H1 (cell line): ENCODE results near the gene RPL7A. TPM values are rescaled to one million over a fixed set of nuclear protein-coding genes. Genes with fewer than 3 reads are reported as not detected.

Source experiments
- CTCF ChIA-PET: fragments of 300-600 bp; sonication (Branson Sonifier 250); formaldehyde crosslinking; loops from one replicate; lab custom pipeline; 2021; ENCODE audit not compliant: partially characterized antibody; lab: Charles Lee
- POLR2A ChIA-PET: fragments of 300-600 bp; sonication (Branson Sonifier 250); formaldehyde crosslinking; loops from one replicate; lab custom pipeline; 2021; ENCODE audit warnings: inconsistent platforms; ENCODE audit not compliant: partially characterized antibody; lab: Charles Lee
- DNase-seq, 2 experiments: peaks; one replicate each; pipeline versions ENCODE4 v3.0.0 to v3.0.0-alpha.2; 2010 to 2022; ENCODE audit warnings: low spot score in 2 of 2, low read depth in 1 of 2, mixed read lengths in 1 of 2
- FAIRE-seq: peaks from 2 replicates; lab custom pipeline; 2011; peaks lifted over from hg19 to GRCh38; lab: Jason Lieb, UNC
- H2AFZ ChIP-seq: 2 replicates; pipeline ENCODE4 v1.8.1; 2012; ENCODE audit warnings: low read length, inconsistent platforms
- H2AK5ac ChIP-seq: 2 replicates; pipeline ENCODE4 v1.6.1; 2013; ENCODE audit warnings: low read depth, low read length
- H2BK120ac ChIP-seq: replicated peaks from 2 replicates; pipeline ENCODE3; 2013; ENCODE audit warnings: low read depth, low read length, inconsistent platforms
- H2BK12ac ChIP-seq: 2 replicates; pipeline ENCODE4 v1.6.1; 2013; ENCODE audit warnings: low read depth, low read length
- H2BK15ac ChIP-seq: 2 replicates; pipeline ENCODE4 v1.6.1; 2013; ENCODE audit warnings: low read length
- H2BK20ac ChIP-seq: 2 replicates; pipeline ENCODE4 v1.6.1; 2013; ENCODE audit warnings: low read length
- H2BK5ac ChIP-seq: 2 replicates; pipeline ENCODE4 v1.6.1; 2013; ENCODE audit warnings: low read depth, low read length
- H3K14ac ChIP-seq: 2 replicates; pipeline ENCODE4 v1.6.1; 2013; ENCODE audit warnings: inconsistent platforms; ENCODE audit not compliant: insufficient read length
- H3K18ac ChIP-seq: 2 replicates; pipeline ENCODE4 v1.6.1; 2013; ENCODE audit warnings: low read length; ENCODE audit errors: extremely low read depth
- H3K23ac ChIP-seq: 2 replicates; pipeline ENCODE4 v1.6.1; 2013; ENCODE audit warnings: inconsistent platforms; ENCODE audit not compliant: insufficient read length
- H3K23me2 ChIP-seq: 2 replicates; pipeline ENCODE4 v1.6.1; 2013; ENCODE audit warnings: low read depth, low read length
- H3K27ac ChIP-seq: 2 replicates; pipeline ENCODE4 v1.6.1; 2011; ENCODE audit warnings: low read depth, low read length, inconsistent platforms
- H3K27me3 ChIP-seq, 4 experiments: replicated peaks in 1 of 4; 1 replicate in 1 of 4; 2 replicates in 3 of 4; pipeline versions ENCODE4 v1.6.1 to v1.8.1; 2011 to 2013; ENCODE audit warnings: low read length in 3 of 4, mild to moderate bottlenecking in 3 of 4, inconsistent platforms in 2 of 4, mixed read lengths in 2 of 4, moderate library complexity in 1 of 4; ENCODE audit not compliant: control insufficient read depth in 3 of 4, insufficient read depth in 3 of 4; ENCODE audit errors: extremely low read depth in 1 of 4
- H3K36me3 ChIP-seq, 4 experiments: 2 replicates each; pipeline versions ENCODE4 v1.6.1 to v1.8.1; 2011 to 2013; ENCODE audit warnings: mild to moderate bottlenecking in 4 of 4, low read length in 3 of 4, moderate library complexity in 2 of 4, control low read depth in 1 of 4, inconsistent platforms in 1 of 4; ENCODE audit not compliant: insufficient read depth in 4 of 4, control insufficient read depth in 2 of 4
- H3K4ac ChIP-seq: replicated peaks from 2 replicates; pipeline ENCODE3; 2013; ENCODE audit warnings: low read length, low read depth, mixed read lengths, inconsistent platforms; ENCODE audit not compliant: insufficient read length
- H3K4me1 ChIP-seq, 4 experiments: replicated peaks in 1 of 4; 1 replicate in 1 of 4; 2 replicates in 3 of 4; pipeline versions ENCODE4 v1.6.1 to v1.8.1; 2011 to 2013; ENCODE audit warnings: low read length in 3 of 4, inconsistent platforms in 2 of 4, mixed read lengths in 1 of 4; ENCODE audit not compliant: insufficient read depth in 4 of 4, control insufficient read depth in 3 of 4
- H3K4me2 ChIP-seq, 2 experiments: 2 replicates each; pipeline versions ENCODE4 v1.6.1 to v1.8.1; 2011 to 2013; ENCODE audit warnings: low read depth in 2 of 2, low read length in 2 of 2, control low read depth in 1 of 2, inconsistent platforms in 1 of 2, mild to moderate bottlenecking in 1 of 2; ENCODE audit not compliant: insufficient read depth in 1 of 2
- H3K4me3 ChIP-seq, 4 experiments: fragments of 200-600, 300-600 bp in 1 of 4; sonication (generic), shearing (Covaris generic), sonication (Bioruptor Twin) in 1 of 4; 2 replicates each; pipeline versions ENCODE4 v1.5.1 to v1.8.1; 2011 to 2016; ENCODE audit warnings: low read length in 4 of 4, low read depth in 3 of 4, control low read depth in 2 of 4, inconsistent platforms in 2 of 4, mild to moderate bottlenecking in 2 of 4, mixed read lengths in 1 of 4, moderate library complexity in 1 of 4; ENCODE audit not compliant: insufficient read depth in 2 of 4; ENCODE audit errors: extremely low read depth in 1 of 4
- H3K56ac ChIP-seq: replicated peaks from 2 replicates; pipeline ENCODE3; 2013; ENCODE audit warnings: low read depth, mild to moderate bottlenecking, mixed read lengths, low read length, inconsistent platforms; ENCODE audit not compliant: insufficient read length
- H3K79me1 ChIP-seq: 2 replicates; pipeline ENCODE4 v1.6.1; 2013; ENCODE audit warnings: low read depth, low read length, control low read depth
- H3K79me2 ChIP-seq, 2 experiments: 2 replicates each; pipeline versions ENCODE4 v1.6.1 to v1.8.1; 2012 to 2013; ENCODE audit warnings: low read length in 2 of 2, mild to moderate bottlenecking in 2 of 2, inconsistent platforms in 1 of 2; ENCODE audit not compliant: insufficient read depth in 2 of 2, control insufficient read depth in 1 of 2
- H3K9ac ChIP-seq, 4 experiments: replicated peaks in 1 of 4; 1 replicate in 1 of 4; 2 replicates in 3 of 4; pipeline versions ENCODE4 v1.6.1 to v1.8.1; 2011 to 2013; ENCODE audit warnings: low read depth in 3 of 4, low read length in 3 of 4, control low read depth in 2 of 4, mild to moderate bottlenecking in 2 of 4, moderate library complexity in 2 of 4, inconsistent platforms in 1 of 4; ENCODE audit errors: extremely low read depth in 1 of 4
- H3K9me3 ChIP-seq, 2 experiments: 2 replicates each; pipeline versions ENCODE4 v1.6.1 to v1.8.1; 2012 to 2013; ENCODE audit warnings: mild to moderate bottlenecking in 2 of 2, moderate library complexity in 2 of 2, control low read depth in 1 of 2, inconsistent platforms in 1 of 2, low read depth in 1 of 2, low read length in 1 of 2, mixed read lengths in 1 of 2; ENCODE audit not compliant: insufficient read depth in 2 of 2
- H4K20me1 ChIP-seq, 2 experiments: replicated peaks in 1 of 2; 2 replicates each; pipeline versions ENCODE3 to v1.8.1; 2011 to 2013; ENCODE audit warnings: inconsistent platforms in 2 of 2, low read length in 2 of 2, mild to moderate bottlenecking in 1 of 2; ENCODE audit not compliant: insufficient read depth in 2 of 2, control insufficient read depth in 1 of 2
- H4K5ac ChIP-seq: 2 replicates; pipeline ENCODE4 v1.6.1; 2013; ENCODE audit warnings: low read length, low read depth, mixed read lengths, inconsistent platforms; ENCODE audit not compliant: insufficient read length
- H4K8ac ChIP-seq: 2 replicates; pipeline ENCODE4 v1.8.0; 2013; ENCODE audit warnings: mild to moderate bottlenecking, moderate library complexity, low read length, inconsistent platforms; ENCODE audit not compliant: insufficient read depth; ENCODE audit errors: extremely low read depth
- H4K91ac ChIP-seq: replicated peaks from 2 replicates; pipeline ENCODE3; 2013; ENCODE audit warnings: low read length, mixed read lengths, inconsistent platforms; ENCODE audit not compliant: insufficient read length
- BACH1 ChIP-seq: IDR thresholded peaks from 2 replicates; pipeline ENCODE4 v1.6.1; 2012; ENCODE audit warnings: low read length, improper control_type of control experiment
- BCL11A ChIP-seq, 2 experiments: IDR thresholded peaks; one replicate each; pipeline ENCODE4 v1.6.1; 2011; ENCODE audit warnings: low read depth in 2 of 2, low read length in 2 of 2, mild to moderate bottlenecking in 2 of 2
- BRCA1 ChIP-seq: IDR thresholded peaks from 2 replicates; pipeline ENCODE4 v1.6.1; 2012; ENCODE audit warnings: low read depth, low read length, improper control_type of control experiment
- CEBPB ChIP-seq: IDR thresholded peaks from 2 replicates; pipeline ENCODE4 v1.6.1; 2012; ENCODE audit warnings: low read depth, low read length
- CTBP2 ChIP-seq: IDR thresholded peaks from 2 replicates; pipeline ENCODE4 v1.7.0; 2011; ENCODE audit warnings: borderline replicate concordance, mild to moderate bottlenecking, moderate library complexity, mixed read lengths, low read length; ENCODE audit not compliant: insufficient read depth, insufficient read length
- EZH2 ChIP-seq: fragments of 200-600 bp; sonication (generic); IDR thresholded peaks from 2 replicates; pipeline ENCODE4 v1.7.1; 2012; ENCODE audit warnings: low read depth, mild to moderate bottlenecking, moderate library complexity, low read length, inconsistent platforms; ENCODE audit not compliant: severe bottlenecking
- GABPA ChIP-seq: IDR thresholded peaks from 2 replicates; pipeline ENCODE4 v1.6.1; 2011; ENCODE audit warnings: mild to moderate bottlenecking, low read length, moderate library complexity, borderline replicate concordance; ENCODE audit not compliant: insufficient read depth
- KDM5A ChIP-seq: fragments of 200-600 bp; IDR thresholded peaks from 2 replicates; pipeline ENCODE4 v1.7.1; 2012; ENCODE audit warnings: mild to moderate bottlenecking, low read length, inconsistent platforms, mixed read lengths
- NRF1 ChIP-seq: IDR thresholded peaks from 2 replicates; pipeline ENCODE4 v1.6.1; 2011; ENCODE audit warnings: mild to moderate bottlenecking, low read depth, low read length, improper control_type of control experiment
- RAD21 ChIP-seq, 2 experiments: IDR thresholded peaks in 1 of 2; conservative IDR thresholded peaks in 1 of 2; 2 replicates each; pipeline ENCODE4 v1.6.1; 2011; ENCODE audit warnings: low read depth in 2 of 2, low read length in 2 of 2, improper control_type of control experiment in 1 of 2, inconsistent platforms in 1 of 2, mild to moderate bottlenecking in 1 of 2, moderate library complexity in 1 of 2
- SIX5 ChIP-seq: IDR thresholded peaks from 2 replicates; pipeline ENCODE4 v1.6.1; 2011; ENCODE audit warnings: mild to moderate bottlenecking, low read depth, low read length
- SP1 ChIP-seq: IDR thresholded peaks from 2 replicates; pipeline ENCODE4 v1.6.1; 2011; ENCODE audit warnings: low read depth, low read length
- TAF1 ChIP-seq: IDR thresholded peaks from 2 replicates; pipeline ENCODE4 v1.6.1; 2011; ENCODE audit warnings: mild to moderate bottlenecking, low read depth, low read length
- TAF7 ChIP-seq: optimal IDR thresholded peaks from 2 replicates; pipeline ENCODE3; 2011; ENCODE audit warnings: low read depth, mild to moderate bottlenecking, inconsistent platforms, low read length, moderate library complexity, borderline replicate concordance
- YY1 ChIP-seq: IDR thresholded peaks from 2 replicates; pipeline ENCODE4 v1.6.1; 2011; ENCODE audit warnings: low read depth, mild to moderate bottlenecking, low read length
- WGBS, 2 experiments: shearing (Covaris generic) in 1 of 2; methylation state at CpG; one replicate each; pipeline versions ENCODE4 v1.1.6 to v1.1.7; 2013 to 2015; ENCODE audit warnings: low lambda C conversion rate in 2 of 2, mixed read lengths in 2 of 2, inconsistent platforms in 1 of 2, low coverage in 1 of 2, missing lambda C conversion rate in 1 of 2; ENCODE audit not compliant: insufficient replicate concordance in 2 of 2, insufficient coverage in 1 of 2, insufficient read length in 1 of 2; ENCODE audit errors: extremely low coverage in 1 of 2, missing lambda C conversion rate in 1 of 2; 5-methylcytosine and 5-hydroxymethylcytosine counted together
- polyA plus RNA-seq, 7 experiments: library from polyadenylated mRNA; depleted of rRNA in 3 of 7; stranded (reverse) in 5 of 7; unstranded in 2 of 7; fragments of >200 nt in 5 of 7; fragments of 200-250 nt in 2 of 7; gene quantifications; 1 replicate in 5 of 7; 2 replicates in 1 of 7; 4 replicates in 1 of 7; pipeline versions ENCODE4 v1.2.1 to v1.2.3, GENCODE V29; 2011 to 2013; ENCODE audit warnings: missing spikeins in 2 of 7, mixed read lengths in 2 of 7
- total RNA-seq: library from RNA; stranded (reverse); fragmentation: NEBNext Ultra II Directional; extraction: Animal tissue kit (Norgen Biotek cat#: 25700); gene quantifications from 2 replicates; pipeline ENCODE4 v1.2.1, GENCODE V29; 2021

The RPL7A gene
- total and polyA plus RNA-seq, 2 of the 8 experiments (the other 6 are each of a cell fraction or from before 2014, with no cell fraction given) = 2,578 to 2,783 TPM

- Histone ChIP-seq H4K8ac (no peak overlapping the region), H2BK15ac (no peak overlapping the region), H3K79me1 (no peaks in the 10 kb centered on the region), H3K23me2 (no peaks in the 10 kb centered on the region), H3K14ac (no peak overlapping the region), H3K56ac (no peak overlapping the region), H2BK120ac (no peak overlapping the region), H3K27ac (no peak overlapping the region), H3K18ac (no peak overlapping the region), H3K4me2 (no peak overlapping the region), H3K9me3 (peaks cover 10 to 16% of the 10 kb centered on the region in 2 experiments), H3K9ac (no peak overlapping the region), H2BK5ac (no peak overlapping the region), H2AFZ (no peak overlapping the region), H4K91ac (no peak overlapping the region), H2AK5ac (no peak overlapping the region), H3K23ac (no peak overlapping the region), H4K5ac (no peak overlapping the region), H3K79me2 (no peaks in the 10 kb centered on the region), H2BK20ac (no peak overlapping the region), H3K36me3 (no peaks in the 10 kb centered on the region), H2BK12ac (no peak overlapping the region), H3K4ac (no peak overlapping the region), H3K4me1 (no peaks in the 10 kb centered on the region), H3K4me3 (no peak overlapping the region), H4K20me1 (no peaks in the 10 kb centered on the region), H3K27me3 (no peaks in the 10 kb centered on the region)
- no peak for TF ChIP-seq SP1
- TF ChIP-seq GABPA = no peak
- no peak for TF ChIP-seq SIX5
- no peak for TF ChIP-seq BCL11A (IDR thresholded peaks at IDR 0.05; ENCODE audit: low read depth in 2 of 2, low read length in 2 of 2)
- TF ChIP-seq NRF1 = no peak
- no peak for TF ChIP-seq BACH1
- no peak for TF ChIP-seq EZH2
- TF ChIP-seq TAF7 = no peak
- no peak for TF ChIP-seq KDM5A
- no peak for TF ChIP-seq RAD21 (IDR thresholded peaks at IDR 0.05 in 1 of 2, conservative IDR thresholded peaks at IDR 0.05 in 1 of 2; ENCODE audit: low read depth in 2 of 2, low read length in 2 of 2)
- no peak for TF ChIP-seq YY1
- TF ChIP-seq BRCA1 = no peak
- TF ChIP-seq CTBP2 = no peak
- TF ChIP-seq TAF1 = no peak
- TF ChIP-seq CEBPB = no peak
- CTCF ChIA-PET = interaction anchor here (0.9 to 1.2 kb wide), 3 partner anchors 8 to 137 kb away, joined by 3 to 4 read pairs (median 4); no protein-coding TSS in a partner anchor
- 88% methylated on average over 9 of the region's 10 CpGs; no CpG with 5 or more reads in 1 of the 2 experiments for WGBS, 2 experiments
- no peak for DNase-seq
- FAIRE-seq = no peak
- POLR2A ChIA-PET = interaction anchor here (1.5 kb wide), 1 partner anchor 28 kb away, joined by 6 read pairs; no protein-coding TSS in a partner anchor
These were observed 24.8 kb upstream of the RPL7A start for GRCh38 chr9:133323211-133323610.
